ENCODE results near the gene CDC42BPB. TPM values are rescaled to one million over a fixed set of nuclear protein-coding genes. Genes with fewer than 3 reads are reported as not detected.

Gene CDC42BPB
- polyA plus RNA-seq, 1 of the 3 experiments (the other 2 are of a cell fraction) = 61.6 TPM

DNA sequence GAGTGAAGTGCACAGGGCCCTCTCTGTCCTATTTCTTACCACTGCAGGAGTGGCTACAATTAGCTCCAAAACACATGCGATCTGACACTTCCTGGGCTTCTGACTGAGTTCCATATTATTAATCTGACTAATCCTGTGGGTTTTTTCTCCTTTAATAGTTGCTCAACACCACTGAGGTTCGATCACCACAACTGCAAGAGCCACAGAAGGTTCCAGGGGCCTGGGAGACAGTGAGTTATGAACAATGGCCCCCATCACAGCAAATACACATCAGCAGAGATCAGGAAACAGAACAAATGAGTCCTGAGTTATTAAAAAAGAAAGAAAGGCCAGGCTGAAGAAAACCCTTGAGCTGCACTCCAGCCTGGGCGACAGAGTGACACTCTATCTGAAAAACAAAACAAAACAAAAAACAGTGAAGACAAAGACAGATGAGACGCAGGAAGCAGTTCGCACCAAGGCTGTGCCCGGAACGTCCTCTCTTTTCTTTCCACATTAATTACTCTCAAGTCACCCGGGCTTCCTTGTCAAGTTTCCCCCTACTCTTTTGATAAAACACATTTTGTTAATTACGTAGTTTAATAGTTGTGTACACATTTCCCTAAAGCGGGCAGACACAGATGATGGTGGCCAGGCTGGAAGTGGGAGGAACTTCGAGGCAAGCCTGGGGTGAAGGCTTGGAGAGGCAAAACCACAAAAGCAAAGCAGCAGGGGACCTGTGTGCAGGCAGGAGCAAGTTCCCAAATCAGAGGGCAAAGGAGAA, 42.7 kb downstream of the CDC42BPB start:
- CTCF ChIA-PET = no interaction called here

DNA sequence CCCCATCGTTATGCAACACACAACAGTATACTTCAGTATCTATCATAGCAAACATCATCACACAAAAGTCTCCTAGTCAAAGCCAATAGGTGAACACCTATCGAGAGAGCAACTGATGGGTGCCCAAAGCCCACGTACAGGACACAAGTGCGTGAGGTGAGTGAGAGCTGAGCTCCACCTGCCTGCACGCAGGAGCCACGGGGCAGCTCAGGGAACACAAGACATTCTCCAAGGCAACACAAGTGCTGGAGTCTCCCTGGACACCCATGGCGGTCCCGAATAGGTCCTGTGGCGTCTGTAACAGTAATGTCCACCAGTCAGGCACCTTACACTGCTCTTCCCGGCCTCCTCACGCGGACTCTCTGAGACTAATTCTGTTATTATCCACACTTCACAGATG, 44.3 kb downstream of the CDC42BPB start:
- 94% methylated on average over 10 of the region's 12 CpGs for WGBS (ENCODE audit: low lambda C conversion rate)
- POLR2A ChIA-PET = no interaction called here

More for the DNA sequence above, 42.7 kb downstream of the CDC42BPB start:
- Histone ChIP-seq H3F3A (replicated peaks; ENCODE audit: insufficient read depth) (peaks cover 19% of the 10 kb centered on the region), H3K4me2 (no peak overlapping the region; the same call in 1 of the 2 replicates), H3K9ac (no peak overlapping the region), H3K36me3 (replicated peaks in 1 of 2; ENCODE audit: control insufficient read depth in 1 of 2, insufficient read depth in 2 of 2, low read length in 1 of 2) (peaks cover 0 to 10% of the 10 kb centered on the region in 2 experiments), H3K27me3 (ENCODE audit: insufficient read depth) (no peaks in the 10 kb centered on the region), H3K9me3 (no peaks in the 10 kb centered on the region), H3K9me2 (no peaks in the 10 kb centered on the region), H3K79me2 (ENCODE audit: insufficient read depth) (peaks cover 97% of the 10 kb centered on the region), H3K27ac (ENCODE audit: low read depth in 2 of 2, low read length in 1 of 2) (peak overlapping the region in 1 of 2 experiments; percentile 8; a peak in 1 of 4 replicates), H4K20me1 (ENCODE audit: insufficient read depth) (peaks cover 97% of the 10 kb centered on the region), H3K4me1 (ENCODE audit: control insufficient read depth in 1 of 2, insufficient read depth in 2 of 2, low read depth in 1 of 2, low read length in 1 of 2) (peaks cover 5 to 15% of the 10 kb centered on the region in 2 experiments; a peak in 2 of 4 replicates), H2AFZ (ENCODE audit: low read depth) (no peak overlapping the region), H3K4me3 (ENCODE audit: low read depth in 2 of 2, low read length in 1 of 2) (no peak overlapping the region)
- no peak for DNase-seq
- TF ChIP-seq FOXM1 (IDR thresholded peaks at IDR 0.05; ENCODE audit: low read depth) (no peak), RFX5 (IDR thresholded peaks at IDR 0.05; ENCODE audit: low read length) (no peak), YY1 (IDR thresholded peaks at IDR 0.05; ENCODE audit: low read depth) (no peak), MXI1 (IDR thresholded peaks at IDR 0.05; ENCODE audit: low read depth, low read length) (no peak), ELF1 (IDR thresholded peaks at IDR 0.05) (no peak), NRF1 (IDR thresholded peaks at IDR 0.05; ENCODE audit: low read depth, low read length) (no peak), TEAD4 (IDR thresholded peaks at IDR 0.05; ENCODE audit: borderline replicate concordance, insufficient read depth) (no peak), POLR2AphosphoS5 (IDR thresholded peaks at IDR 0.05; ENCODE audit: low read depth, low read length) (no peak)
- WGBS (ENCODE audit: low lambda C conversion rate) = 82% methylated on average over 11 of the region's 11 CpGs
- POLR2A ChIA-PET = no interaction called here

More for the DNA sequence above, 44.3 kb downstream of the CDC42BPB start:
- H3K9me2 ChIP-seq = no peaks in the 10 kb centered on the region
- no peaks in the 10 kb centered on the region for H3K27me3 ChIP-seq (ENCODE audit: insufficient read depth)
- peaks cover 24% of the 10 kb centered on the region for H3F3A ChIP-seq (replicated peaks; ENCODE audit: insufficient read depth)
- no peaks in the 10 kb centered on the region for H3K9me3 ChIP-seq
- H2AFZ ChIP-seq (ENCODE audit: low read depth) = no peak overlapping the region
- H3K4me1 ChIP-seq (ENCODE audit: control insufficient read depth in 1 of 2, insufficient read depth in 2 of 2, low read depth in 1 of 2, low read length in 1 of 2) = peaks cover 9 to 24% of the 10 kb centered on the region in 2 experiments; a peak in 2 of 4 replicates
- no peak overlapping the region for H3K9ac ChIP-seq
- DNase-seq = no peak
- no peak overlapping the region for H3K4me2 ChIP-seq
- TF ChIP-seq JUND (IDR thresholded peaks at IDR 0.05) = no peak
- no peak for TF ChIP-seq RAD21 (IDR thresholded peaks at IDR 0.05; ENCODE audit: low read length)
- TF ChIP-seq, protein P1, sequence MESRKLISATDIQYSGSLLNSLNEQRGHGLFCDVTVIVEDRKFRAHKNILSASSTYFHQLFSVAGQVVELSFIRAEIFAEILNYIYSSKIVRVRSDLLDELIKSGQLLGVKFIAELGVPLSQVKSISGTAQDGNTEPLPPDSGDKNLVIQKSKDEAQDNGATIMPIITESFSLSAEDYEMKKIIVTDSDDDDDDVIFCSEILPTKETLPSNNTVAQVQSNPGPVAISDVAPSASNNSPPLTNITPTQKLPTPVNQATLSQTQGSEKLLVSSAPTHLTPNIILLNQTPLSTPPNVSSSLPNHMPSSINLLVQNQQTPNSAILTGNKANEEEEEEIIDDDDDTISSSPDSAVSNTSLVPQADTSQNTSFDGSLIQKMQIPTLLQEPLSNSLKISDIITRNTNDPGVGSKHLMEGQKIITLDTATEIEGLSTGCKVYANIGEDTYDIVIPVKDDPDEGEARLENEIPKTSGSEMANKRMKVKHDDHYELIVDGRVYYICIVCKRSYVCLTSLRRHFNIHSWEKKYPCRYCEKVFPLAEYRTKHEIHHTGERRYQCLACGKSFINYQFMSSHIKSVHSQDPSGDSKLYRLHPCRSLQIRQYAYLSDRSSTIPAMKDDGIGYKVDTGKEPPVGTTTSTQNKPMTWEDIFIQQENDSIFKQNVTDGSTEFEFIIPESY (IDR thresholded peaks at IDR 0.05; ENCODE audit: borderline replicate concordance, low read depth) = no peak
- TF ChIP-seq RCOR1 (IDR thresholded peaks at IDR 0.05; ENCODE audit: low read length) = no peak
- TF ChIP-seq RXRA (IDR thresholded peaks at IDR 0.05; ENCODE audit: borderline replicate concordance, low read depth) = no peak
- no peak for TF ChIP-seq SIN3A (IDR thresholded peaks at IDR 0.05; ENCODE audit: borderline replicate concordance, low read depth, low read length)
- TF ChIP-seq RFX5 (IDR thresholded peaks at IDR 0.05; ENCODE audit: low read length) = no peak
- no peak for TF ChIP-seq GABPA (IDR thresholded peaks at IDR 0.05; ENCODE audit: low read depth)
- TF ChIP-seq, protein P2, sequence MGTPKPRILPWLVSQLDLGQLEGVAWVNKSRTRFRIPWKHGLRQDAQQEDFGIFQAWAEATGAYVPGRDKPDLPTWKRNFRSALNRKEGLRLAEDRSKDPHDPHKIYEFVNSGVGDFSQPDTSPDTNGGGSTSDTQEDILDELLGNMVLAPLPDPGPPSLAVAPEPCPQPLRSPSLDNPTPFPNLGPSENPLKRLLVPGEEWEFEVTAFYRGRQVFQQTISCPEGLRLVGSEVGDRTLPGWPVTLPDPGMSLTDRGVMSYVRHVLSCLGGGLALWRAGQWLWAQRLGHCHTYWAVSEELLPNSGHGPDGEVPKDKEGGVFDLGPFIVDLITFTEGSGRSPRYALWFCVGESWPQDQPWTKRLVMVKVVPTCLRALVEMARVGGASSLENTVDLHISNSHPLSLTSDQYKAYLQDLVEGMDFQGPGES (IDR thresholded peaks at IDR 0.05; ENCODE audit: low read depth, low read length) = no peak
- TF ChIP-seq FOXM1 (IDR thresholded peaks at IDR 0.05; ENCODE audit: low read depth) = no peak
- TF ChIP-seq, protein P3, sequence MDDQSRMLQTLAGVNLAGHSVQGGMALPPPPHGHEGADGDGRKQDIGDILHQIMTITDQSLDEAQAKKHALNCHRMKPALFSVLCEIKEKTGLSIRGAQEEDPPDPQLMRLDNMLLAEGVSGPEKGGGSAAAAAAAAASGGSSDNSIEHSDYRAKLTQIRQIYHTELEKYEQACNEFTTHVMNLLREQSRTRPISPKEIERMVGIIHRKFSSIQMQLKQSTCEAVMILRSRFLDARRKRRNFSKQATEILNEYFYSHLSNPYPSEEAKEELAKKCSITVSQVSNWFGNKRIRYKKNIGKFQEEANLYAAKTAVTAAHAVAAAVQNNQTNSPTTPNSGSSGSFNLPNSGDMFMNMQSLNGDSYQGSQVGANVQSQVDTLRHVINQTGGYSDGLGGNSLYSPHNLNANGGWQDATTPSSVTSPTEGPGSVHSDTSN (IDR thresholded peaks at IDR 0.05) = no peak
- no peak for TF ChIP-seq MXI1 (IDR thresholded peaks at IDR 0.05; ENCODE audit: low read depth, low read length)
- TF ChIP-seq TEAD4 (IDR thresholded peaks at IDR 0.05; ENCODE audit: borderline replicate concordance, insufficient read depth) = no peak
- no peak for TF ChIP-seq MEF2A (IDR thresholded peaks at IDR 0.05; ENCODE audit: borderline replicate concordance, low read depth)
- TF ChIP-seq, protein P4, sequence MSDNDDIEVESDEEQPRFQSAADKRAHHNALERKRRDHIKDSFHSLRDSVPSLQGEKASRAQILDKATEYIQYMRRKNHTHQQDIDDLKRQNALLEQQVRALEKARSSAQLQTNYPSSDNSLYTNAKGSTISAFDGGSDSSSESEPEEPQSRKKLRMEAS (IDR thresholded peaks at IDR 0.05; ENCODE audit: low read depth) = no peak
- CTCF ChIA-PET = no interaction called here
- peaks cover 5 to 10% of the 10 kb centered on the region in 2 experiments for H3K36me3 ChIP-seq (replicated peaks in 1 of 2; ENCODE audit: control insufficient read depth in 1 of 2, insufficient read depth in 2 of 2, low read length in 1 of 2)
- H3K4me3 ChIP-seq (ENCODE audit: low read depth in 2 of 2, low read length in 1 of 2) = no peak overlapping the region
- no peak overlapping the region for H3K27ac ChIP-seq (ENCODE audit: low read depth in 2 of 2, low read length in 1 of 2)
- peaks cover 95% of the 10 kb centered on the region for H3K79me2 ChIP-seq (ENCODE audit: insufficient read depth)
- peaks cover 94% of the 10 kb centered on the region for H4K20me1 ChIP-seq (ENCODE audit: insufficient read depth)
